Activated T-helper 1 cell treated with anti-CD3 and anti-CD28 coated beads, Interleukin-2, amount 50 U/mL, for 16 hours (primary cell): Measurements from ENCODE around the gene PHF21A.

Experiments used
- DNase-seq, 2 donors: peaks; one replicate each; pipeline ENCODE4 v3.0.0-alpha.2; 2020; ENCODE audit warnings: low read depth in 1 of 2, low spot score in 1 of 2

The PHF21A gene

DNA sequence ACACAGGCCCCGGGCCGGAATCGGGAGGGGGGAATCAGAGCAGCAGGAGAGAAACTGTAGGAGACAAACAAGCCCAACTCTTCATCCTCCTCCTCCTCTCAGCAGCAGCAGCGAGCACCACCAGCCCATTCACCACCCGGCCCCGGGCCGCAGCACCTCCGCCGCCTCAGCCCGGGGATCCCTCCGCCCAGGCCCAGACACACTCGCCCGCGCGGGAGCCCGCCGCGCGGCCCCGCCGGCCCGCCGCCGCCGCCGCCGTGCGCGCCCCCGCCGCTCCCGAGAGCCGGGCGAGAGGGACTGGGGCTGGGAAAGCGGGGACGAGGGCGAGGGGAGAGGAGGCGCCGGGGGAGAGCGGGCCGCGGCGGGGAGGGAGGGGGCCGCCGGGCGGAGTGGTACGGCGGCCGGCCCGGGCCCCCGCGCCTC is at the start of gene PHF21A:
PHF21A (minus strand) TSS at position 154 of the 423 bp plus-strand sequence. CDS start 37,235 bp downstream, outside the sequence.
- peak; percentile 75 to 81 for DNase-seq

DNA sequence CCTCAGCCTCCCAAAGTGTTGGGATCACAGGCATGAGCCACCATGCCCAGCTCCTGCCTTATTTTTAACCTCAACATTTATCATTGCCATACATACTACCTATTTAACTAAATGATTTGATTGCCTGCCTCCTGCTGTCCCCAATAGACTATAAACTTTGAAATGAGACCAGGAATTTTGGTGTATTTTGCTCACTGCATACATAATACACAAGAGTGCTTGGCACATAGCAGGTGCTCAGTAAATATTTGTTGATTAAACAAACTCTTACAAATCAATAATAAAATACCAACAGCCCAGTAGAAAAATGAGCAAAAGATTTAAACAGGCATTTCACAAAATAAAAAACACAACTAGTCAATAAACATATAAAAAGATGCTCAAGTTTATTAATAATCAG is 49.5 kb upstream of the PHF21A start:
- no peak for DNase-seq

DNA sequence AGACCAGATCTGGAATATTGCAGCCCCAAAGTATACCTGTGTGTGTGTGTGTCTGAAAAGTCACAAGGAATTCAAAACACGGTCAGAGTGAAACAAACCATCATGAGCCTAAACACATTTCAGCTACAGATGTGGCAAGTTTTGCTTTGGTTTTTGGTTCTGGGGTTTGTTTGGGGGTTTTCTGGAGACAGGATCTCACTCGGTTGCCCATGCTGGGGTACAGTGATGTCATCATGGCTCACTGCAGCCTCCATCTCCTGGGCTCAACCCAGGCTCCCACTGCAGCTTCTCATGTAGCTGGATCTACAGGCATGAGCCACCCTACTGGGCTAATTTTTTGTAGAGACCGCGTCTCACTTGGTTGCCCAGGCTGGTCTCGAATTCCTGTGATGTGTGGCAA is 41.4 kb upstream of the PHF21A start:
- DNase-seq, result no peak

- DNase-seq, result no peak
Measured at GRCh38 chr11:46161201-46161600, 39.9 kb upstream of the PHF21A start.

GRCh38 chr11:46160100-46160499 is 38.8 kb upstream of the PHF21A start:
- DNase-seq, result no peak

- DNase-seq, result no peak
Measured at GRCh38 chr11:46159680-46160079, 38.4 kb upstream of the PHF21A start.

DNA sequence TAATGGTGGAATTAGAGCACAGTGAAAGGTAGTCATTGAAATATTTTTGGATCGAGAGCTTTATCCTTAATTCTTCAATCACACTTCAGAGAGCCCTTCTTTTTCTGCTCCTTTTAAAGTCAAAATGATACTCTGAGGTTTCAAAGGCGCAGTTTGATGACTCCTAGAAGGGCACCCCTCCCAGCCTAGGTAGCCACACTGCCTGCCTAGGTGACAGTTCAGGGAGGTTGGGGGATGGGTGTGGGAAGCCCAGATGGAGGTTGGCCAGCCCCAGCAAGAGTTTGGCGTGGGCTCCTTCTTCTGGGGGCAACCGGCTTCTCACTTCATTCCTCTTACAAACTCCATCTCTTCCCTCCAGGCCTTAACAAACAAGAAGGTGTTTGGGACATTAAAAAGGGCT is 28.6 kb upstream of the PHF21A start:
- DNase-seq, result no peak

GRCh38 chr11:46149342-46149741 is 28.1 kb upstream of the PHF21A start:
- DNase-seq, result no peak

- DNase-seq, result no peak
Measured at GRCh38 chr11:46144741-46145140, 23.5 kb upstream of the PHF21A start.

DNA sequence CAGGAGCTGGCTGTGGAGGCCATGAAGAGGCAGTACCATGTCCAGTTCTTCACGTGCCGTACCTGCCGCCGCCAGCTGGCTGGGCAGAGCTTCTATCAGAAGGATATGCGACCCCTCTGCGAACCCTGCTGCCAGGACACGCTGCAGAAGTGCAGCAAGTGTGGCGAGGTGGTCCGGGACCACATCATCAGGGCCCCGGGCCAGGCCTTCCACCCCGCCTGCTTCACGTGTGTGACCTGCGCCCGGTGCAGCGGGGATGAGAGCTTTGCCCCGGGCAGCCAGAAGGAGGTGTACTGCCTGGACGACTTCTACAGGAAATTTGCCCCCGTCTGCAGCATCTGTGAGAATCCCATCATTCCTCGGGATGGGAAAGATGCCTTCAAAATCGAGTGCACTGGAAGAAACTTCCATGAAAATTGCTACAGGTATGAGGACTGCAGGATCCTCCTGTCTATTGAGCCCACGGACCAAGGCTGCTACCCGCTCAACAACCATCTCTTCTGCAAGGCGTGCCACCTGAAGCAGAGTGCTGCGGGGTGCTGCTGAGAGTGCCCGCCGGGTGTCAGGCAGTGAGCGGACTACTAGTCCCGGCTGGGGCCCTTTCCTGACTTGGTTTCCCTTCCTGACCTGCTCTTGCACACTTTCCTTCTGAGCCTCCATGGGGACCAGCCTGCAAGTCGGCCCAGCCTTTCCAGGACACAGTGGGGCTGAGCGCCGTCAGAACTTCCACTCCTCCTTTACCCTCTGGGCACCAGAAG is 22.0 kb upstream of the PHF21A start:
- no peak for DNase-seq

GRCh38 chr11:46142561-46142960 is 21.3 kb upstream of the PHF21A start:
- DNase-seq, result no peak

- DNase-seq, result no peak
Measured at GRCh38 chr11:46141597-46141996, 20.3 kb upstream of the PHF21A start.

- DNase-seq, result no peak
Measured at GRCh38 chr11:46134540-46134939, 13.3 kb upstream of the PHF21A start.

- DNase-seq, result no peak
Measured at GRCh38 chr11:46134061-46134460, 12.8 kb upstream of the PHF21A start.

DNA sequence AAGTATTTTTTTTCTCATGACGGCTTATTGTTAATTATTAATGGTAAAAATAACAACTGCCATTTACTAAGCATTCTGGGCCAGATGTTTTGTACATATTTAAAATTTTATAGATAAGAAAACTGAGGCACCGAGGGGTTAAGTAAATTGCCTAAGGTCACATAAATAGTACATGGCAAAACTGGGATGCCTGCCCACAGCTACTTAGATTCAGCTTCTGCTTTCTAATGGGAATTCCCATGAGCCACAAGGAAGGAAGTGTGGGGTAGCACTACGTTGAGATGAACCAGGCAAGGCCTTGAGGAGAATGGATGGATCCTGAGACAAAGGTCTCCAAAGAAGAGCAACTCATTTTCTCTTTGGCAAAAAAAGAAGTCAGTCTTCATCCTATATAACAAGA is 11.9 kb upstream of the PHF21A start:
- DNase-seq, result no peak

DNA sequence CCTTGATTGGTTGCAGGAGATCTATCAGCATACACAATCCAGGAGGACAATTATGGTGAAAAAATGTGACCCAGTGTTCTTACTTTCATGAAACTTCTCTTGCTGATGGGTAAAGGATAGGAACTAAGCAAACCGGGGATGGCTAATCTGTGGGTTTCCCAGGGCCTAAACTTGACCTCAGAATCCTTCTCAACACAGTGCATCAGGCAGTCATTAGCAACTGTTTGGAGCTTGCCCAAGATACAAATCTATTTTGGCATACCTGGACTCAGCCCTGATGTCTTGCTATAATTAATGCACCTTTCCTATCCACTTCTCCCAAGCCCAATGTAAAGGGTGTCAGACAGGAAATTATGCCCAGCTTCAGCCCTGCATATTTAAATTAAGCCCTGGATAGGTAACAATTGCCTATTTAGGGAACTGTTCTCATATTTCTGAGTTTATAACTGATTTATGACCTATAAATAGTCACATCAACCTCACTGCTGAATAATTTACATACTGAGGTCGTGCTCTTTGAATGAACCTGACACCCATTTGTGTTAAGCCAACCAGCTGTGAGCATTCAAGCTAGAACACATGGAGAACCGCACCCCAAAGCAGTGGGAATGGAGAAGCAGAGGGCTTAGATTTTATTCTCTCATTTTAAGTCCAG is 9.2 kb upstream of the PHF21A start:
- no peak for DNase-seq

DNA sequence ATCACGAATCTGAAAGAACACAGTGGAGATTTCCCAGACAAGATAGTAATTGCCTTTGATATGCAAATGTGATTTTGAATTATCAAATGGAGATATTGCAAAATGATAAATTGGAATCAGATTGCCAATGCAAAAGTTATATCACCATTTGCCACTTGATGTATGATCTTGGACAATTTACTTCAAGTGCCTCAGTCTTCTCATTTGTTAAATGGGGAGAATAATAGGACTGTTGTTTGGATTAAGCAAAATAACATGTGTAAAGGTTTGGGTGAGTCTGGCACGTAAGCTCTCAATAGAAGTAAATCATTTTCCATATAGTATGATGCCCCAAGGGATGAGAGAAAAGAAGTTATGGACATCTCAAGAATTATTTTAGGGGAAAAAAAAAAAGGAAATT is 7.9 kb upstream of the PHF21A start:
- DNase-seq, result no peak

- DNase-seq, result peak in 1 of 2 donors; percentile 9
Measured at GRCh38 chr11:46127150-46127638, 5.9 kb upstream of the PHF21A start.

DNA sequence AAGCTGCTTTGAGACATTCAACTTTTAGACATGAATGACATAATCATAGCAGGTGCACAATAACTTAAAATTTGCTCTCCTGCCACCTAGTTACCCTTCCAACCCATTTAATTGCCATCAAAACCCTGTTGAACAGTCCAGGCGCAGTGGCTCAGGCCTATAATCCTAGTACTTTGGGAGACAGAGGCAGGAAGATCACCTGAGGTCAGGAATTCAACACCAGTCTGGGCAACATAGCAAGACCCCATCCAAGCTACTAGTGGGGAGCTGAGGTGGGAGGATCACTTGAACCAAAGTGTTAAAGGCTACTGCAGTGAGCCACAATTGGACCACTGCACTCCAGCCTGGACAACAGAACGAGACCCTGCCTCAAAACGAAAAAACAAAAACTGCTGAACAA is 4.0 kb upstream of the PHF21A start:
- DNase-seq, result no peak

DNA sequence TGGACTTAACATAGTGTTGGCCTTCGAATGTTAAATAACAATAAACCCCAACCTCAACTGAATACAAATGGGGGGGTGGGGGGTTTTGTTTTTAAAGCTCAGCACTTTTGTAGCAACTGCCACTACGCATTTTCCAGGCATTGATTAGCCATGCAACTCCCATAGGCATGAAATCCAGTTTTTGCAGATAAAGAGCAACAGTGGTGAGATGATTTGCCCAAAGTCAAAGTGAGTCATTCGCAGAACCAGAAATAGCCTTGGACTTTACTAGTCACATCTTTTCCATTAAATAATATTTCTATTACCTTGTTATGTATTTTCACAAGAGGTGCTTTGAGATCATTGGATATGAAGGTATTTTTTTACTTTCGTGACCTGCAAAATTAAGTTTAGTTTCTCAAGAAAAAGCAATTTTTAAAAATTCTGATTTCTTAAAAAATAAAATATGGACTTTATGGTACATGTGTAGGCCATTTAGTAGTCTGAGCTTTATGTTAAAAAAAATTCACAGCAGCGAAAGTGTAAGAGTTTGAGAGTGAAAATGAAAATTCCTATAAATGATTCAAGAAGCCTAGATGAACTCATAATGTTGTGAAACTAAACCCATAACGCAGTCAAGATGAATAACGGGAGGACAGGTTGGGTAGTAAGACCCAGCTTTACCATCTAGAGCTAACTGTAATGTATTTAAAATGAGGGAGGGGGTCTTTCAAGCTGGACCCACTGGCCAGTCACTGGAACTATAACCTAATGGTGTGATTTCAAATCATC is 1.9 kb upstream of the PHF21A start:
- DNase-seq, result no peak

GRCh38 chr11:46121724-46122477 is 647 bp upstream of the PHF21A start:
- peak; percentile 48 to 55 for DNase-seq
